IMR-90 (cell line): ENCODE measurements around the gene CEACAM1. TPM values are rescaled to one million over a fixed set of nuclear protein-coding genes. Genes with fewer than 3 reads are reported as not detected.

ENCODE experiments used
- ATAC-seq: fragments of 200-7000 bp; cut with Tn5 transposase; 2 replicates; pipeline ENCODE4 v1.9.1; 2020; ENCODE audit warnings: low read depth, mild to moderate bottlenecking, moderate library complexity
- BruUV-seq: library from RNA; stranded (reverse); fragments of 400-500 nt; replicated peaks from 2 replicates; lab custom pipeline; 2021; lab: Mats Ljungman, UMichigan
- CTCF ChIA-PET: fragments of 300-600 bp; formaldehyde crosslinking; extraction: SDS; loops from one replicate; lab custom pipeline; 2021; ENCODE audit warnings: antibody characterized with exemption; lab: Yijun Ruan, JAX
- POLR2A ChIA-PET: fragments of 300-600 bp; sonication (Branson Sonifier 250); formaldehyde crosslinking; loops from one replicate; lab custom pipeline; 2022; ENCODE audit warnings: antibody characterized with exemption; ENCODE audit not compliant: unreplicated experiment; lab: Charles Lee
- DNase-seq: peaks from one replicate; pipeline ENCODE4 v3.0.0; 2013
- H2AFZ ChIP-seq: replicated peaks from 2 replicates; pipeline ENCODE3; 2013; ENCODE audit warnings: low read length, mild to moderate bottlenecking; ENCODE audit not compliant: poor library complexity
- H2AK5ac ChIP-seq: 2 replicates; pipeline ENCODE4 v1.6.1; 2013; ENCODE audit warnings: low read depth, low read length, inconsistent platforms
- H2AK9ac ChIP-seq: replicated peaks from 2 replicates; pipeline ENCODE3; 2013; ENCODE audit warnings: mild to moderate bottlenecking, low read depth, low read length, moderate library complexity; ENCODE audit not compliant: poor library complexity
- H2BK120ac ChIP-seq: 2 replicates; pipeline ENCODE4 v1.6.1; 2013; ENCODE audit warnings: low read depth, low read length, inconsistent platforms
- H2BK15ac ChIP-seq: 3 replicates; pipeline ENCODE4 v1.6.1; 2013; ENCODE audit warnings: low read depth, low read length, inconsistent platforms
- H2BK20ac ChIP-seq: 2 replicates; pipeline ENCODE4 v1.6.1; 2013; ENCODE audit warnings: low read depth, mild to moderate bottlenecking, inconsistent platforms, low read length, moderate library complexity
- H2BK5ac ChIP-seq: 2 replicates; pipeline ENCODE4 v1.6.1; 2013; ENCODE audit warnings: mild to moderate bottlenecking, low read depth, low read length, inconsistent platforms; ENCODE audit not compliant: poor library complexity, severe bottlenecking
- H3K14ac ChIP-seq: replicated peaks from 2 replicates; pipeline ENCODE4 v1.6.1; 2013; ENCODE audit warnings: low read depth, low read length, inconsistent platforms
- H3K18ac ChIP-seq: 2 replicates; pipeline ENCODE4 v1.6.1; 2013; ENCODE audit warnings: low read depth, low read length, control low read depth
- H3K23ac ChIP-seq: 2 replicates; pipeline ENCODE4 v1.6.1; 2013; ENCODE audit warnings: low read depth, low read length, inconsistent platforms
- H3K27ac ChIP-seq: 2 replicates; pipeline ENCODE4 v1.5.1; 2013; ENCODE audit warnings: mild to moderate bottlenecking, control low read depth, low read length; ENCODE audit not compliant: insufficient read depth
- H3K27me3 ChIP-seq: 2 replicates; pipeline ENCODE4 v1.6.1; 2013; ENCODE audit warnings: low read length; ENCODE audit not compliant: control insufficient read depth, insufficient read depth
- H3K36me3 ChIP-seq: 2 replicates; pipeline ENCODE4 v1.6.1; 2013; ENCODE audit warnings: low read length, mixed read lengths; ENCODE audit not compliant: control insufficient read depth, insufficient read depth
- H3K4ac ChIP-seq: 2 replicates; pipeline ENCODE4 v1.6.1; 2013; ENCODE audit warnings: low read depth, low read length, inconsistent platforms
- H3K4me1 ChIP-seq: 2 replicates; pipeline ENCODE4 v1.6.1; 2013; ENCODE audit warnings: low read length, mixed read lengths; ENCODE audit not compliant: control insufficient read depth, insufficient read depth
- H3K4me2 ChIP-seq: 2 replicates; pipeline ENCODE4 v1.6.1; 2013; ENCODE audit warnings: low read depth, mild to moderate bottlenecking, control low read depth, low read length, moderate library complexity
- H3K4me3 ChIP-seq: 2 replicates; pipeline ENCODE4 v1.5.1; 2013; ENCODE audit warnings: low read depth, mild to moderate bottlenecking, control low read depth, low read length, moderate library complexity; ENCODE audit not compliant: insufficient read depth
- H3K56ac ChIP-seq: 2 replicates; pipeline ENCODE4 v1.6.1; 2013; ENCODE audit warnings: low read length, inconsistent platforms; ENCODE audit not compliant: insufficient read depth; ENCODE audit errors: extremely low read depth
- H3K79me1 ChIP-seq, 2 experiments: 2 replicates each; pipeline ENCODE4 v1.6.1; 2013; ENCODE audit warnings: low read length in 2 of 2, inconsistent platforms in 1 of 2, low read depth in 1 of 2
- H3K9ac ChIP-seq: 2 replicates; pipeline ENCODE4 v1.6.1; 2013; ENCODE audit warnings: low read depth, low read length, control low read depth
- H3K9me1 ChIP-seq: 2 replicates; pipeline ENCODE4 v1.6.1; 2013; ENCODE audit warnings: low read length, inconsistent platforms; ENCODE audit not compliant: insufficient read depth
- H3K9me3 ChIP-seq: 2 replicates; pipeline ENCODE4 v1.6.1; 2013; ENCODE audit warnings: low read length; ENCODE audit not compliant: control insufficient read depth, insufficient read depth
- H4K20me1 ChIP-seq: 2 replicates; pipeline ENCODE4 v1.6.1; 2013; ENCODE audit warnings: low read length, inconsistent platforms; ENCODE audit not compliant: insufficient read depth
- H4K5ac ChIP-seq: 2 replicates; pipeline ENCODE4 v1.6.1; 2013; ENCODE audit warnings: mild to moderate bottlenecking, low read depth, low read length, control low read depth
- H4K8ac ChIP-seq, 2 experiments: 2 replicates each; pipeline ENCODE4 v1.6.1; 2013; ENCODE audit warnings: low read depth in 2 of 2, low read length in 2 of 2, control low read depth in 1 of 2, inconsistent platforms in 1 of 2
- H4K91ac ChIP-seq: 2 replicates; pipeline ENCODE4 v1.6.1; 2013; ENCODE audit warnings: low read depth, low read length, inconsistent platforms; ENCODE audit not compliant: insufficient read depth
- BHLHE40 ChIP-seq: fragments of 150-350 bp; IDR thresholded peaks from 2 replicates; pipeline ENCODE4 v1.6.1; 2016; ENCODE audit warnings: mild to moderate bottlenecking, low read depth, low read length
- CEBPB ChIP-seq: IDR thresholded peaks from 2 replicates; pipeline ENCODE4 v1.6.1; 2012; ENCODE audit warnings: low read depth, low read length, improper control_type of control experiment
- RFX5 ChIP-seq: IDR thresholded peaks from 2 replicates; pipeline ENCODE4 v1.8.0; 2012; ENCODE audit warnings: low read depth, mild to moderate bottlenecking, low read length, moderate library complexity
- SMC3 ChIP-seq: fragments of 150-350 bp; IDR thresholded peaks from 2 replicates; pipeline ENCODE4 v1.6.1; 2016; ENCODE audit warnings: low read depth, mild to moderate bottlenecking, antibody characterized with exemption, low read length, moderate library complexity
- WGBS, 2 experiments: methylation state at CpG; one replicate each; pipeline versions ENCODE4 v1.1.5 to v1.1.7; 2013; ENCODE audit warnings: missing lambda C conversion rate in 2 of 2; ENCODE audit not compliant: insufficient read length in 1 of 2; ENCODE audit errors: extremely low coverage in 2 of 2; 5-methylcytosine and 5-hydroxymethylcytosine counted together
- dilution Hi-C: fragments of 300-500 bp; cut with HindIII; formaldehyde crosslinking; loops from one replicate; pipeline ENCODE4 v1.14.3; 2018; ENCODE audit warnings: low sequenced_read_pairs; ENCODE audit not compliant: unreplicated experiment
- in situ Hi-C: fragments of 300-500 bp; cut with MboI; formaldehyde crosslinking; loops from 3 replicates; pipeline ENCODE4 v1.14.3; 2019; ENCODE audit warnings: low sequenced_read_pairs, inconsistent platforms, mixed read lengths
- intact Hi-C: fragments of 100-400 bp; cut with micrococcal nuclease; formaldehyde crosslinking; loops from 2 replicates; pipeline ENCODE4 v1.10.0; 2022
- polyA plus RNA-seq, 3 experiments: library from polyadenylated mRNA; depleted of rRNA; stranded (reverse); fragments of >200 nt; gene quantifications; 2 replicates each; pipeline ENCODE4 v1.2.3, GENCODE V29; 2012; ENCODE audit warnings: low replicate concordance in 1 of 3
- total RNA-seq: library from RNA; depleted of rRNA; stranded (reverse); fragments of >200 nt; gene quantifications from 2 replicates; pipeline ENCODE4 v1.2.3, GENCODE V29; 2012

CEACAM1 gene
- total and polyA plus RNA-seq, 2 of the 4 experiments (the other 2 are of a cell fraction): not detected

- no peak overlapping the region for H4K91ac ChIP-seq
- H3K14ac ChIP-seq: no peak overlapping the region
- no peak overlapping the region for H3K23ac ChIP-seq
- BruUV-seq: no TSS peak
- H4K20me1 ChIP-seq: no peaks in the 10 kb centered on the region
- no peak overlapping the region for H2AK5ac ChIP-seq
- no peak overlapping the region for H2BK15ac ChIP-seq
- H3K18ac ChIP-seq: no peak overlapping the region
- H3K9me1 ChIP-seq: no peaks in the 10 kb centered on the region
- no peak overlapping the region for H2AK9ac ChIP-seq
- no peaks in the 10 kb centered on the region for H3K4me1 ChIP-seq
- H2BK120ac ChIP-seq: no peak overlapping the region
- no peak overlapping the region for H3K27ac ChIP-seq
- H3K4me3 ChIP-seq: no peak overlapping the region
- no peak overlapping the region for H3K9ac ChIP-seq
- TF ChIP-seq RFX5: no peak
- no peak for TF ChIP-seq CEBPB
- TF ChIP-seq BHLHE40: no peak
- no peak for TF ChIP-seq SMC3
- H3K4ac ChIP-seq: no peak overlapping the region
- in situ Hi-C loops: no loop called here
- H2BK20ac ChIP-seq: no peak overlapping the region
- H4K8ac ChIP-seq: no peak overlapping the region
- no peak for ATAC-seq
- H3K9me3 ChIP-seq: 0 out of 2 replicates have a peak, but pooled peaks cover 2% of the 10 kb centered on the region
- H3K56ac ChIP-seq: no peak overlapping the region
- H3K79me1 ChIP-seq: no peaks in the 10 kb centered on the region
- ChIA-PET CTCF (no interaction called here), POLR2A (no interaction called here)
- H3K4me2 ChIP-seq: no peak overlapping the region
- peaks cover 12% of the 10 kb centered on the region for H3K27me3 ChIP-seq
- H2AFZ ChIP-seq: no peak overlapping the region
- no peak for DNase-seq
- dilution Hi-C loops: no loop called here
- intact Hi-C loops: no loop called here
- H3K36me3 ChIP-seq: no peaks in the 10 kb centered on the region
- WGBS, 2 experiments: no CpG with 5 or more reads among the region's 1 CpG
- no peak overlapping the region for H2BK5ac ChIP-seq
- no peak overlapping the region for H4K5ac ChIP-seq
Observed at GRCh38 chr19:42514449-42514848, 13.8 kb downstream of the CEACAM1 start.
